Liver (tissue), 9 donors: ENCODE data around the gene IRAG1. TPM values are rescaled to one million over a fixed set of nuclear protein-coding genes. Genes with fewer than 3 reads are reported as not detected.

Source experiments
- DNase-seq: peaks from one replicate; pipeline ENCODE4 v3.0.0-alpha.2; 2017; ENCODE audit warnings: low spot score
- H3K27ac ChIP-seq, 2 donors: one replicate each; pipeline ENCODE4 v1.7.0; 2013; ENCODE audit warnings: inconsistent platforms in 2 of 2, low read length in 2 of 2, control low read depth in 1 of 2, low read depth in 1 of 2, mild to moderate bottlenecking in 1 of 2
- H3K27me3 ChIP-seq, 4 donors: one replicate each; pipeline versions ENCODE4 v1.6.1 to v1.7.0; 2013; ENCODE audit warnings: low read length in 3 of 4, inconsistent platforms in 1 of 4, mild to moderate bottlenecking in 1 of 4, moderate library complexity in 1 of 4; ENCODE audit not compliant: control insufficient read depth in 4 of 4, insufficient read depth in 4 of 4
- H3K36me3 ChIP-seq, 4 donors: one replicate each; pipeline versions ENCODE4 v1.6.1 to v1.7.0; 2013; ENCODE audit warnings: low read length in 3 of 4, mild to moderate bottlenecking in 3 of 4, low read depth in 1 of 4, moderate library complexity in 1 of 4; ENCODE audit not compliant: control insufficient read depth in 4 of 4, insufficient read depth in 3 of 4
- H3K4me1 ChIP-seq, 4 donors: one replicate each; pipeline versions ENCODE4 v1.6.1 to v1.7.0; 2013; ENCODE audit warnings: low read length in 3 of 4, mild to moderate bottlenecking in 3 of 4, moderate library complexity in 1 of 4; ENCODE audit not compliant: control insufficient read depth in 4 of 4, insufficient read depth in 4 of 4
- H3K4me3 ChIP-seq, 3 donors: one replicate each; pipeline versions ENCODE4 v1.6.1 to v1.7.0; 2013; ENCODE audit warnings: low read length in 3 of 3, control low read depth in 1 of 3, low read depth in 1 of 3, mild to moderate bottlenecking in 1 of 3
- H3K9ac ChIP-seq, 2 donors: one replicate each; pipeline ENCODE4 v1.7.0; 2013; ENCODE audit warnings: low read length in 2 of 2, mild to moderate bottlenecking in 2 of 2, moderate library complexity in 2 of 2, control low read depth in 1 of 2, low read depth in 1 of 2
- H3K9me3 ChIP-seq, 4 donors: one replicate each; pipeline versions ENCODE4 v1.6.1 to v1.7.0; 2013; ENCODE audit warnings: low read length in 3 of 4; ENCODE audit not compliant: control insufficient read depth in 4 of 4
- EGR1 ChIP-seq, 2 donors: IDR thresholded peaks; 2 replicates each; pipeline ENCODE4 v1.6.1; 2016 to 2018; ENCODE audit warnings: antibody characterized with exemption in 2 of 2, low read depth in 2 of 2
- FOXA1 ChIP-seq: IDR thresholded peaks from 2 replicates; pipeline ENCODE4 v1.6.1; 2016; ENCODE audit warnings: antibody characterized with exemption
- FOXA2 ChIP-seq: IDR thresholded peaks from 2 replicates; pipeline ENCODE4 v1.6.1; 2016; ENCODE audit warnings: antibody characterized with exemption
- GABPA ChIP-seq, 2 donors: IDR thresholded peaks in 1 of 2; conservative IDR thresholded peaks in 1 of 2; 2 replicates each; pipeline ENCODE4 v1.6.1; 2016; ENCODE audit warnings: antibody characterized with exemption in 2 of 2, mild to moderate bottlenecking in 1 of 2, moderate library complexity in 1 of 2
- HNF4A ChIP-seq, 2 donors: conservative IDR thresholded peaks; 2 replicates each; pipeline ENCODE4 v1.6.1; 2016; ENCODE audit warnings: antibody characterized with exemption in 2 of 2, mild to moderate bottlenecking in 2 of 2
- HNF4G ChIP-seq: IDR thresholded peaks from 2 replicates; pipeline ENCODE4 v1.6.1; 2016; ENCODE audit warnings: antibody characterized with exemption
- JUND ChIP-seq, 2 donors: IDR thresholded peaks; 2 replicates each; pipeline ENCODE4 v1.6.1; 2016; ENCODE audit warnings: antibody characterized with exemption in 2 of 2
- NR2F2 ChIP-seq: IDR thresholded peaks from 2 replicates; pipeline ENCODE4 v1.6.1; 2016; ENCODE audit warnings: antibody characterized with exemption
- RAD21 ChIP-seq, 2 donors: IDR thresholded peaks; 2 replicates each; pipeline ENCODE4 v1.6.1; 2016; ENCODE audit warnings: antibody characterized with exemption in 2 of 2, mild to moderate bottlenecking in 2 of 2
- RXRA ChIP-seq, 2 donors: IDR thresholded peaks; 2 replicates each; pipeline ENCODE4 v1.6.1; 2017 to 2018; ENCODE audit warnings: antibody characterized with exemption in 2 of 2, mild to moderate bottlenecking in 1 of 2
- SP1 ChIP-seq: IDR thresholded peaks from 2 replicates; pipeline ENCODE4 v1.6.1; 2018; ENCODE audit warnings: antibody characterized with exemption, mild to moderate bottlenecking
- TAF1 ChIP-seq: conservative IDR thresholded peaks from 2 replicates; pipeline ENCODE4 v1.6.1; 2016; ENCODE audit warnings: antibody characterized with exemption, mild to moderate bottlenecking
- YY1 ChIP-seq: IDR thresholded peaks from 2 replicates; pipeline ENCODE4 v1.6.1; 2016; ENCODE audit warnings: antibody characterized with exemption, mild to moderate bottlenecking
- WGBS: extraction: QIAGEN DNeasy Blood & Tissue Kit; methylation state at CpG from one replicate; pipeline ENCODE4 v1.1.7; 2013; 5-methylcytosine and 5-hydroxymethylcytosine counted together
- polyA plus RNA-seq, 2 donors: library from polyadenylated mRNA; stranded (reverse) in 1 of 2; unstranded in 1 of 2; fragments of 200-250 nt in 1 of 2; fragments of >200 nt in 1 of 2; fragmentation: Nextera tagmentation in 1 of 2; extraction: Ambion mirVana in 1 of 2; gene quantifications; one replicate each; pipeline versions ENCODE4 v1.2.1 to v1.2.3, GENCODE V29; 2013 to 2015
- total RNA-seq, 2 donors: library from RNA; depleted of rRNA; stranded (reverse); fragments of >200 nt; gene quantifications; one replicate each; pipeline ENCODE4 v1.2.3, GENCODE V29; 2014
- TF ChIP-seq, protein P1 (sequence below): IDR thresholded peaks from 2 replicates; pipeline ENCODE4 v1.6.1; 2016; ENCODE audit warnings: antibody characterized with exemption
- TF ChIP-seq, protein P2 (sequence below): fragments of 150-350 bp; IDR thresholded peaks from 2 replicates; pipeline ENCODE4 v1.5.1; 2017; ENCODE audit warnings: improper control_type of control experiment, low read depth, low read length; ENCODE audit not compliant: missing input control
- TF ChIP-seq, protein P3 (sequence below): IDR thresholded peaks from 2 replicates; pipeline ENCODE4 v1.6.1; 2016; ENCODE audit warnings: antibody characterized with exemption, mild to moderate bottlenecking
- TF ChIP-seq, protein P4 (sequence below): IDR thresholded peaks from 2 replicates; pipeline ENCODE4 v1.6.1; 2016; ENCODE audit warnings: antibody characterized with exemption
- TF ChIP-seq, protein P5 (sequence below): IDR thresholded peaks from 2 replicates; pipeline ENCODE4 v1.6.1; 2016; ENCODE audit warnings: antibody characterized with exemption
- donor health status: healthy.
- donor health status: healthy.
- donor health status: healthy.
- donor health status: healthy.
- donor health status: healthy.

The IRAG1 gene
- total and polyA plus RNA-seq, 4 donors, result 0.29 to 4.4 (median 2.0) TPM

DNA sequence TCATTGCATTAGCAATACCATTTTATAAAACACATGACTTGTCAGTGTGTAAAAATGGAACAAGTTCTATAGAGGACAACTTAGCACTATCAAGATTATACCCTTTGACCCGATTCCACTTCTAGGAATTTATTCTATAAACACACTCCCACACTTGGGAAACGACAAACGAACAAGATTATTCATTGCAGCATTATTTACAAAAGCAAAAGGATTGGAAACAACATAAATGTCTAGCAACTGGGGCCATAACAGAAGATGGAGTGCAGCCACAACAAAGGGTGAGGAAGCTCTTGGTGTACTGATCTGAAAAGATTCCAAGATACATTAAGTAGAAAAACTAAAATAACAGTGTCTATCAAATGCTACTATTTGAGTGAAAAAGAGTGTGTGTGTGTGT lies 2.3 kb upstream of the IRAG1 start:
- no peak for TF ChIP-seq FOXA1
- no peak for TF ChIP-seq EGR1 (IDR thresholded peaks at IDR 0.05; ENCODE audit: low read depth in 2 of 2)
- no peak for TF ChIP-seq SP1
- TF ChIP-seq, protein P1, sequence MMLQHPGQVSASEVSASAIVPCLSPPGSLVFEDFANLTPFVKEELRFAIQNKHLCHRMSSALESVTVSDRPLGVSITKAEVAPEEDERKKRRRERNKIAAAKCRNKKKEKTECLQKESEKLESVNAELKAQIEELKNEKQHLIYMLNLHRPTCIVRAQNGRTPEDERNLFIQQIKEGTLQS, result no peak
- TF ChIP-seq, protein P2, sequence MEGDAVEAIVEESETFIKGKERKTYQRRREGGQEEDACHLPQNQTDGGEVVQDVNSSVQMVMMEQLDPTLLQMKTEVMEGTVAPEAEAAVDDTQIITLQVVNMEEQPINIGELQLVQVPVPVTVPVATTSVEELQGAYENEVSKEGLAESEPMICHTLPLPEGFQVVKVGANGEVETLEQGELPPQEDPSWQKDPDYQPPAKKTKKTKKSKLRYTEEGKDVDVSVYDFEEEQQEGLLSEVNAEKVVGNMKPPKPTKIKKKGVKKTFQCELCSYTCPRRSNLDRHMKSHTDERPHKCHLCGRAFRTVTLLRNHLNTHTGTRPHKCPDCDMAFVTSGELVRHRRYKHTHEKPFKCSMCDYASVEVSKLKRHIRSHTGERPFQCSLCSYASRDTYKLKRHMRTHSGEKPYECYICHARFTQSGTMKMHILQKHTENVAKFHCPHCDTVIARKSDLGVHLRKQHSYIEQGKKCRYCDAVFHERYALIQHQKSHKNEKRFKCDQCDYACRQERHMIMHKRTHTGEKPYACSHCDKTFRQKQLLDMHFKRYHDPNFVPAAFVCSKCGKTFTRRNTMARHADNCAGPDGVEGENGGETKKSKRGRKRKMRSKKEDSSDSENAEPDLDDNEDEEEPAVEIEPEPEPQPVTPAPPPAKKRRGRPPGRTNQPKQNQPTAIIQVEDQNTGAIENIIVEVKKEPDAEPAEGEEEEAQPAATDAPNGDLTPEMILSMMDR, result no peak
- TF ChIP-seq HNF4G, result no peak
- TF ChIP-seq RXRA (IDR thresholded peaks at IDR 0.05), result no peak
- no peak for TF ChIP-seq NR2F2
- TF ChIP-seq RAD21 (IDR thresholded peaks at IDR 0.05), result no peak
- TF ChIP-seq, protein P3, sequence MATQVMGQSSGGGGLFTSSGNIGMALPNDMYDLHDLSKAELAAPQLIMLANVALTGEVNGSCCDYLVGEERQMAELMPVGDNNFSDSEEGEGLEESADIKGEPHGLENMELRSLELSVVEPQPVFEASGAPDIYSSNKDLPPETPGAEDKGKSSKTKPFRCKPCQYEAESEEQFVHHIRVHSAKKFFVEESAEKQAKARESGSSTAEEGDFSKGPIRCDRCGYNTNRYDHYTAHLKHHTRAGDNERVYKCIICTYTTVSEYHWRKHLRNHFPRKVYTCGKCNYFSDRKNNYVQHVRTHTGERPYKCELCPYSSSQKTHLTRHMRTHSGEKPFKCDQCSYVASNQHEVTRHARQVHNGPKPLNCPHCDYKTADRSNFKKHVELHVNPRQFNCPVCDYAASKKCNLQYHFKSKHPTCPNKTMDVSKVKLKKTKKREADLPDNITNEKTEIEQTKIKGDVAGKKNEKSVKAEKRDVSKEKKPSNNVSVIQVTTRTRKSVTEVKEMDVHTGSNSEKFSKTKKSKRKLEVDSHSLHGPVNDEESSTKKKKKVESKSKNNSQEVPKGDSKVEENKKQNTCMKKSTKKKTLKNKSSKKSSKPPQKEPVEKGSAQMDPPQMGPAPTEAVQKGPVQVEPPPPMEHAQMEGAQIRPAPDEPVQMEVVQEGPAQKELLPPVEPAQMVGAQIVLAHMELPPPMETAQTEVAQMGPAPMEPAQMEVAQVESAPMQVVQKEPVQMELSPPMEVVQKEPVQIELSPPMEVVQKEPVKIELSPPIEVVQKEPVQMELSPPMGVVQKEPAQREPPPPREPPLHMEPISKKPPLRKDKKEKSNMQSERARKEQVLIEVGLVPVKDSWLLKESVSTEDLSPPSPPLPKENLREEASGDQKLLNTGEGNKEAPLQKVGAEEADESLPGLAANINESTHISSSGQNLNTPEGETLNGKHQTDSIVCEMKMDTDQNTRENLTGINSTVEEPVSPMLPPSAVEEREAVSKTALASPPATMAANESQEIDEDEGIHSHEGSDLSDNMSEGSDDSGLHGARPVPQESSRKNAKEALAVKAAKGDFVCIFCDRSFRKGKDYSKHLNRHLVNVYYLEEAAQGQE, result no peak
- TF ChIP-seq, protein P4, sequence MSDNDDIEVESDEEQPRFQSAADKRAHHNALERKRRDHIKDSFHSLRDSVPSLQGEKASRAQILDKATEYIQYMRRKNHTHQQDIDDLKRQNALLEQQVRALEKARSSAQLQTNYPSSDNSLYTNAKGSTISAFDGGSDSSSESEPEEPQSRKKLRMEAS, result no peak
- TF ChIP-seq TAF1, result no peak
- TF ChIP-seq FOXA2, result no peak
- no peak for TF ChIP-seq HNF4A (conservative IDR thresholded peaks at IDR 0.05)
- no peak for TF ChIP-seq JUND (IDR thresholded peaks at IDR 0.05)
- TF ChIP-seq GABPA (IDR thresholded peaks at IDR 0.05 in 1 of 2, conservative IDR thresholded peaks at IDR 0.05 in 1 of 2), result no peak
- TF ChIP-seq YY1, result no peak
- TF ChIP-seq, protein P5, sequence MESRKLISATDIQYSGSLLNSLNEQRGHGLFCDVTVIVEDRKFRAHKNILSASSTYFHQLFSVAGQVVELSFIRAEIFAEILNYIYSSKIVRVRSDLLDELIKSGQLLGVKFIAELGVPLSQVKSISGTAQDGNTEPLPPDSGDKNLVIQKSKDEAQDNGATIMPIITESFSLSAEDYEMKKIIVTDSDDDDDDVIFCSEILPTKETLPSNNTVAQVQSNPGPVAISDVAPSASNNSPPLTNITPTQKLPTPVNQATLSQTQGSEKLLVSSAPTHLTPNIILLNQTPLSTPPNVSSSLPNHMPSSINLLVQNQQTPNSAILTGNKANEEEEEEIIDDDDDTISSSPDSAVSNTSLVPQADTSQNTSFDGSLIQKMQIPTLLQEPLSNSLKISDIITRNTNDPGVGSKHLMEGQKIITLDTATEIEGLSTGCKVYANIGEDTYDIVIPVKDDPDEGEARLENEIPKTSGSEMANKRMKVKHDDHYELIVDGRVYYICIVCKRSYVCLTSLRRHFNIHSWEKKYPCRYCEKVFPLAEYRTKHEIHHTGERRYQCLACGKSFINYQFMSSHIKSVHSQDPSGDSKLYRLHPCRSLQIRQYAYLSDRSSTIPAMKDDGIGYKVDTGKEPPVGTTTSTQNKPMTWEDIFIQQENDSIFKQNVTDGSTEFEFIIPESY, result no peak
- DNase-seq, result no peak
- 31% methylated on average over 3 of the region's 3 CpGs for WGBS

More for the DNA sequence above, 2.3 kb upstream of the IRAG1 start:
- Histone ChIP-seq H3K27me3 (no peaks in the 10 kb centered on the region), H3K9me3 (no peaks in the 10 kb centered on the region), H3K27ac (no peak overlapping the region), H3K4me3 (no peak overlapping the region), H3K36me3 (no peaks in the 10 kb centered on the region), H3K4me1 (no peaks in the 10 kb centered on the region), H3K9ac (no peak overlapping the region)
